NCI-H1048 (cell line): Measurements from ENCODE around the gene ISM1.
"Not testable (repeated sequence)": the region's sequence is repeated elsewhere in the genome, so short reads cannot be mapped to it uniquely, and the experiment has no call there.

Experiments
- DNase-seq: peaks from one replicate; lab custom pipeline; 2025; lab: John Stamatoyannopoulos, UW

ISM1 gene

DNA sequence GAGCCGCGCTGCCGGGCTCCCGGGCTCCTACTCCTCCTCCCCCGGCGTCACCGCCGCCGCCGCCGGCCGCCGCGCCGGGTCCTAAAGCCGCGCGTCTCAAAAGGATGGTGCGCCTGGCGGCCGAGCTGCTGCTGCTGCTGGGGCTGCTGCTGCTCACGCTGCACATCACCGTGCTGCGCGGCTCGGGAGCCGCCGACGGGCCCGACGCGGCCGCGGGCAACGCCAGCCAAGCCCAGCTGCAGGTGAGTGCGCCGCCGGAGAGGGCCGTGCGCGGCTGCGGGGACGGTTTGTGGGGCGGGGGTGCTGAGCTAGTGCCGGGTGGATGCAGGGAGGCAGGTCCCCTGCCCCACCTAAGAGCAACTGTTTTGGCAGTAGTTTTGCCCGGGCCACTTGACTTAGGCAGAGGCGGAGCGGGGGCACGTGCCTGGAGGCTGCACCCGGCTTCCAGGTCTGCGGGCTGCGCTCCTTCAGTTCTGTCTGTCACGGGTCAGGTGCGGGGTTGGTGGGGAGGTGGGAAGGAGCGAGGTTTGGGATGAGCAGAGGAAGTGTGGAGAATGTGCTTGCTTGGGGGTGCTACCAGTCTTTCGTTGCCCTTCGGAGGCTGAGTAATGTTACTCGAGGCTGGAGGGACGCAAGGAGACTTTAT, 722 bp downstream of the ISM1 start:
- DNase-seq = peak; percentile 10

DNA sequence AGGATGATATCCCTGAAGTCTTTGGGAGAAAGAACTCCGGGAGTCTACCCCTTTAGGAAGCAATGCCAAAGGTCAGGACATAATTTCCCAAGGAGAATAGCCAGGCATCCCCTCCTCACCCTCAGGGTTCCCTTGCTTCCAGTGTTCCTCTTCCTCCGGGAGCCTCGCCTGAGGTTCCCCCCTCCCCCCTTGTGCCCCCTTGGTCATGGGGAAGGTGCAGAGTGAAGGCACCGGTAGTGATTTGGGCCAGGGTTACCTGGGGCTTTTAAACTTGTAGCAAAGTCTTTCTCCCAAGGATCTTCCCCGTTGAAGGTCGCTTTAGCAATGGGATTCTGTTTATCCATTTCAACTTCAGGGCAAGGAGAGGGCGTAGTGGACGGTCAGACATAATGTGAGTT, 1.2 kb downstream of the ISM1 start:
- no peak for DNase-seq

DNA sequence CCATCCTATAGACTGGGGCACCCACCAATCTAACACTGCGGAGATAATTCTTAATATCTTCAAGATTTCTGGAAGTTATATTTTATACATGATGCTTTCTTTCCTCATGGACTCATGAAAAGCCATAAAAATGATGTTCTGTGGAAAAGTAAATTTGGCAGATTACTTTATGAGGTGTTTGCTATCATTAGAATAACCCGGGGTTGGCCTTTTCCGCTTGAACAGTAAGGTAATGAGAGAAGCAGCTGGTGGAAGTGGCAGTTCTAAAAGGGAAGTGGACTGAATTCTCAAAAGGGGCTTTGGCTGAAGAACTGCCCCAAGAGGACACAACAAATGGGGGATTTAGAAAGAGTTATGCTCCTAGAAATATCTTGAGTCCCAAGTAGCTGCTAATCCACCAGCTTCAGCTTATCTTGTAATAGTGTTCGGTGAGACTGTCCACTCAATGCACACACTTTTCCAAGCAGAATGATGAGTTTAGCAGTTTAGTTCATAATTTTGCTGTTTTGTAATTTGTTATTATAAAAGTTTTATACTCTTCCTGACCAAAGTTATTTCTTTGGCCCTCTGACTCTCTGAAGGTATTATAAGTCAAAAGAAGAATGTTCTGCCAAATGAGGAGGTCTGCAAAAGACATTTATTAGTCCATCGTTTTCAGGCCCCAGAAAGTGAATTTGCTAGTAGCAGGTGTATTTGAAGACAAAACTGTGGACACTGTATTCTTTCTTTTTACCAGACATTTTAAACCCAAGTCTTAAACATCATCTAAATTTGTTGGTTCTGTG, 2.9 kb downstream of the ISM1 start:
- no peak for DNase-seq

DNA sequence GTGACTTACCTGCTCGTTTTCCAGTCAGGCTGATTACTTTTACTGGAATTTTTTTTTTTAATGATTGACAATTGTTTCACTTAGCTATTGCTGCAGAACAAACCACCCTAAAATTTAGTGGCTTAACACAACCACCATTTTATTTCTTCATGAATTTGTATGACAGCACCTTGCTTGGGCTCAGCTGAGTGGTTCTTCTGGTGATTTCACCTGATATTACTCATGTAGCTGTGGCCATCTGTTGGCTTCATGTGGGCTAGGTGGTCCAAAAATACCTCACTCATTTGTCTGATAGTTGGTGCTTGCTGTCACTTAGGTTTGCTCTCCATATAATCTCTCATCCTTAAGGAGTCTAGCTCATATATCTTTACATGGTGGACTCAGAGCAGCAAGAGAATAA, 5.3 kb downstream of the ISM1 start:
- DNase-seq = no peak

DNA sequence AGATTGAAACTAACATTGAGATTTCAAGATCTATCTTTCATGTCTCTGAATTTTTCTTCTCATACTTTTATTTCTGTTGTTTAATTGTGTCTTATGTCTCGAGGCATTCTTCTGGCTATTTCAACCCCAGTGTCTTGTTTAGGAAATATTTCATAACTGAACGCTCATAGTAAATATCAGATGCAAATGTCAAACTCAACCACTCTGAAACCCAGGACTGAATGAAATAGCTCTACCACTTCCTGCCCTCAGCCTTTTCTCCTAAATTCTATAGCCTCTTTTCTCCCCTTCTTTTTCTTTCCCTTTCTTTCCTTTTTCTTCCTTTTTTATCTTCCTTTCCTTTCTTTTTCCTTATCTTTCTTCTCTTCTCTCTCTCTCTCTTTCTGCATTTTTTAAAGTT, 7.7 kb downstream of the ISM1 start:
- DNase-seq = no peak

DNA sequence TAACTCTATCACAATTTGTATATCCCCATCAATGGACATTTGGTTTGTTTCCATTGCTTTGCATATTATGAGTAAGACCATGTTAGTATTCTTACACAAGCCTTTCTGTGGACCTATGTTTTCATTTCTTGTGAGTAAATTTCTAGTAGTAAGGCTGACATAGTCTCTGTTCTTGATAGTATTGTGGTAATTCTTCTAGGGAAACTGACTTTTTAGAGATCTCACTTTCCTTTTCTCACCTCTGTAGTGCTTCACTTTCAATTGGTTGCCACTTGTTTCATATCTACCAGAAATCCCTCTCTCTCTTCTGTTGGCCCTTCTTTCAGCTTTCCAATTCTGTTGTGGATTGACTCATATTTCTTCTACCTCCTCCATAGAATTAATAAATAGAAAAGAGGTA, 8.5 kb downstream of the ISM1 start:
- no peak for DNase-seq

DNA sequence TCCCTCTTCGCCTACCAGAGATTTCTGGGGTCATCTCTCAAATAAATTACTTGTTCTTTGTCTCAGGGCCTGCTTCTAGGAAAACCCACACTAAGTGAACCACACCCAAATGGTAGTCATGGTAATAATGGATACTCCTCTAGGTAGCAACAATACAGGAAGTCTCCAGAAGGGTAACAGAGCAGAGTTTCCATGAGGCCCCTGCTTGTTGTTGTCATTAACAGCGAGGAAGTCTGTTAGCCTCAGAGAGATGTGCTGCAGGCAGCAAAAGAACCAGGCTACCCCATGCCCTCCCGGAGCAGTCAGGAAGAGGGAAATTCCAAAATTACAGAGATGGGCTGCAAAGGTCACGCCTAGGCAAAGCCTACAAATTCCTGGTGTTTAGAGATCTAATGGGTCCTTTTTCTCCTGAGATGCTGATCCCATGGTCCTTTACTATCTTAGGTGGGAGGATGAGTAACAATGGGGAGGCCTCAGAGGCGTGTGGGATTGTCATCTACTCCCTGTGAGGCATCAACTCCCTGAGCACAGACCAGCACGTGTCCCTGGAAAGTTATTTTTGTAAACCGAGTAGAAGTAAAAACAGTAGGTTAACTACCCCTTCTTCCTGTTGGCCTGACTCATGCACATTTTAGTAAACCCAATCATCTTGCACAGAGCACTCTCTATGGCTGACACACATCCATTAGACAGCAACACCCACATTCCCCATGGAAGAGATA, 10.1 kb downstream of the ISM1 start:
- DNase-seq = no peak

DNA sequence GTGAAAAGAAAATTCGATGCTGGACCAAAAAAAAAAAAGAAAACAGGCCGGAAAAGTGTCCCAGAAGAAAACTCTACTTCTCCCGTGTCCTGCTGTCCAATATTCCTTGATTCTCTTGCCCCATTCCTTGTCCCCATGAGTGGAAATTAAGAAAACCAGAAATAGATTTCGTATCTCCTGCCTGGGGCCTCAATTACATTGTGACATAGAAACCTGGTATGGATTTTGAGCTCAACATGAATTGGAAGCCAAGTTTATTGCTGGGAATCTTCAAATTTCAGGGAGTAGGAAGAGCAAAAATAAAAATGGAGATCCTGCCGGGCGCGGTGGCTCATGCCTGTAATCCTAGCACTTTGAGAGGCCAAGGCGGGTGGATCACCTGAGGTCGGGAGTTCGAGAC, 11.9 kb downstream of the ISM1 start:
- DNase-seq = no peak

DNA sequence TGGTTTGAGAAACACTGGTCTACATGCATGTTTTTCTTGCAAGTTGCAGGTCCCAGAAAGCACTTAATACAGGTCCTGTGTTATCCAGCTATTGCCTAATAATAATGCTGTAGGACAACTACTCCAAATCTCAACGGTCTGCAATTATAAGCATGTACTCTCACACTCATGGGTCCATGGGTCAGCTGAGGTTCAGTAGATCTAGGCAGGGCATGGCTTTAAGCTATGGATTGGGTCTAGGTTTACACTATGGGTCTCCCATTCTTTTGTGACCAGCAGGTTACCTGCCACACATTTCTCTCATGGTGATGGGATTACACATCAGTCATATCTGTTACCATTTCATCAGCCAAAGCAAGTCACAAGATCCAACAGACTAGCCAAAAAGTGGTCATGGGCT, 13.9 kb downstream of the ISM1 start:
- DNase-seq = no peak

DNA sequence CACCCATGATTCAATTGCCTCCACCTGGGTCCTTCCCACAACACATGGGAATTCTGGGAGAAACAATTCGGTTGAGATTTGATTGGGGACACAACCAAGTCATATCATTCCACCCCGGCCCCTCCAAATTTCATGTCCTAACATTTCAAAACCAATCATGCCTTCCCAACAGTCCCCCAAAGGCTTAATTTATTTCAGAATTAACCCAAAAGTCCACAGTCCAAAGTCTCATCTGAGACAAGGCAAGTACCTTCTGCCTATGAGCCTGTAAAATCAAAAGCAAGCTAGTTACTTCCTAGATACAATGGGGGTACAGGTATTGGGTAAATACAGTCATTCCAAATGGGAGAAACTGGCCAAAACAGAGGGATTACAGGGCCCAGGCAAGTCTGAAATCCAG, 15.3 kb downstream of the ISM1 start:
- not testable (repeated sequence) for DNase-seq

DNA sequence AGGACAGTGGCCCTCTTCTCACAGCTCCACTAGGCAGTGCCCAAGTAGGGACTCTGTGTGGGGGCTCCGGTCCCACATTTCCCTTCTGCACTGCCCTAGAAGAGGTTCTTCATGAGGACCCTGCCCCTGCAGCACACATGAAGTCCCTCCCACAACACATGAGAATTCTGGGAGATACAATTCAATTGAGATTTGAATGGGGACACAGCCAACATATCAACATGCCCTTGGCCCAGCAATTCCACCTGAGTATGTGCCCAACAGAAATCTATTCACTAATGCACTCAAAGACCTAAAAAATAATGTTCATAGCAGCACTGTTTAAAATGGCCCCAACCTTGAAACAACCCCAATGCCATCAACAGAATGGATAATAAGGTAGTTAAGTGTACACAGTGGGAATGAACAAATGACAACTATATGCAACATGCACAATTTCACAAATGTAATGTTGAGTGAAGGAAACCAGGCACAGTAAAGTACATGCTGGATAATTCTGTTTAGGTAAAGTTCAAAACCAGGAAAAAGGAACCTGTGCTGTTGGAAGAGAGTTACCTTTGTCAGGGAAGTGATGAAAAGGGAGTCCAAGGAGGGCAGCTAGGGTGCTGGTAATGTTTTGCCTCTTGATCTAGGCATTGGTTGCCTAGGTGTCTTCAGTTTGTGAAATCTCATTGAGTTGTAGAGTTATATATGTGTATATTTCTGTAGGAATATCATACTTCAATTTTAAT, 16.1 kb downstream of the ISM1 start:
- DNase-seq = no peak

DNA sequence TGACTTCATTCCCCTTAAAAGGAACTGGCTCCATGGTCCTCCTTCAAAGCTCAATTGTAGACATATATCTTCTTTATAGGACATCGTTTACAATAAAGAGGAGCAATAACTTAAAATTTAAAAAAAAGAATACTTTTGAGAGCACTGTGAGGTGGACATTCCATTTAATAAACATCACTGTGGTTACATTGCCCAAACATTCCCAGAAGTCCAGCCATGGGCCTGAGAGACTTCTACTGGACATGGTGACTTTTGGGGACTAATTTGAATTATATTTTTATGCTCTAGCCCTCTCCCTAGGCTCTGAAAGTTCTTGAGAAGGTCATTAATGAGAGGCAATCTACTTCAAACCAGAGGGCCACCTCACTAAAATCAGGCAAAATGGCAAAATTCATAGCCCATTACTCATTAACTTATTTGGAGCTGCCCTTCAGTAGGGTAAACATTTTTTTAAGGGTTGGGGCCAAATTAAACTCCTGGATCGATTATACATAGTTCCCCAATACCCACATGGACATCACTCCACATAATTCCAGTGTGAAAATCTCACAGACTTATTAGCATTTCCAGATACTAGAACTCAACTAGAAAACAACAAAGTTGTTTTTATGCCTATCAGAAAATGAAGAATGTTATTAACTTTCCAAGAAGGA, 17.1 kb downstream of the ISM1 start:
- no peak for DNase-seq

DNA sequence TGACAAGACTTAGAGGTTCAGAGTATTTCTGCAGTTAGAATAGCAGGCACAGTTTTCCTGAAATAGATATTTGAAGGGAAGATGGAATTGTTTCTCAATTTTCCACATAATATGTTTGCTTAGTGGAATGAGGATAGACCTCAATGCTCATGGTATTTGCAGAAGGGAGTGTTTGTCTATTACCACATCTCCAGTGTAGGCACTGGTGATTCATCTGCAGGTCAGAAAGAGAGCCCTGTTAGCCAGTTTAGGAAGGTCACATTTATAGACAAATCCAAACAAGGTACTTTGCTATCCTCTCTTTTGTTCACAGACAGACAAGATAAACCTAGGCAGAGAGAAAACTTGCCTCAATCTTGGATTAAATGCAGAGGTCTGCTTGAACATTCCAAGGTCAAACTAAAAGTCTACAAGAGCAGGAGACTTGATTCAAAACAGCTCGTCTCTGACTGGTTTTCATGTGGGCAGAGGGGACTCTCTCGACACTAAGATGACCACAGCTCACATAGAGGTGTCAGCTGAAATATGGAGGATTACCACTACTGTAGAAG, 22.8 kb downstream of the ISM1 start:
- no peak for DNase-seq

DNA sequence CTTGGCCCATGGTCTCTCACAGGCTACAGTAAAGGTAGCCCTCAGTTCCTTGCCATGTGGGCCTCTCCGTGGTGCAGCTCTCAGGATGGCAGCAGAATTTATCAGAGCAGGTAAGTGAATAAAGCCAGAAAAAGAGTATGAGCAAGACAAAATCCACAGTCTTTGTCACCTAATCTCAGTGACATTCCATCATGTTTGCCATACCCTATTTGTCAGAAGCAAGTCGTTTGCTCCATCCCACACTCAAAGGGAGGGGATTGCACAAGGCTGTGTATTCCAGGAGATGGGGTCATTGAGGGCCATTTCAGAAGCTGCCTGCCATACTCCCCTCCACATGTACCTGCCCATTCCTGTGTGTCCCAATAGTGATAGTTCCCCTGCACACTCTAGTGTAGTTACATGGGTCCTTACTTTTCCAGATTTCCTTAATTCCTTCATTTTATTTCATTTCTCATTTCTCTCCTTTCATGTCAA, 24.2 kb downstream of the ISM1 start:
- no peak for DNase-seq

DNA sequence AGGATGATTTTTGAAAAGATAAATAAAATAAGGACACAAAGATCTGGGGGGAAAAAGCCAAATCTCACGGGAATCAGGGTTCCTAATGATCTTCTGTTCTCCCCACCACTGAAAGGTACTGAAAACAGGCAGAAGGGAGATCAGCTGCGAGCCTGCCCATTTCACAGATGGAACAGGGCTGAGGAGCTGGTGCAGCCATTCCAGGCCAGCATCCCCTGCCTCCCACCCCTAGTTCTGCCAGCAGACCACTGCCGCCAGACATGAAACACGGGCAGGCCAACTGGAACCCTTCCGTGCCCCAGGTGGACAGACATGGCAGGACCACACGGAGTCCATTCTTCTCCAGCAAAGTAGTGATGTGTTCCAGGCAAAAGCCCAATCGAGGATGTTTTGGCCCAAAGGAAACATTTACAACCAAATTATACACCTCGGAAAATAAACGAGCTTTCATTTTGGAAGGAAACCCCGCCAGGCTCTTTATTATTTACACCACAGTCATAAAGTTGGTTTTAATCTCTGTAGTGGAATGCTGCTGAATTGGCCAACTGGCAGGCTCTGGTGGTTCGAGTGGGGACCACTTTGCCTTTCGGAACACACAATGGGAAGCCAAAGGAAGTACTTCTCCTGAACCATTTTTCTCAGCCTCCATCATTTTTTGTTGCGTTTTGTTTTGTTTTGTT, 28.2 kb downstream of the ISM1 start:
- DNase-seq = no peak

DNA sequence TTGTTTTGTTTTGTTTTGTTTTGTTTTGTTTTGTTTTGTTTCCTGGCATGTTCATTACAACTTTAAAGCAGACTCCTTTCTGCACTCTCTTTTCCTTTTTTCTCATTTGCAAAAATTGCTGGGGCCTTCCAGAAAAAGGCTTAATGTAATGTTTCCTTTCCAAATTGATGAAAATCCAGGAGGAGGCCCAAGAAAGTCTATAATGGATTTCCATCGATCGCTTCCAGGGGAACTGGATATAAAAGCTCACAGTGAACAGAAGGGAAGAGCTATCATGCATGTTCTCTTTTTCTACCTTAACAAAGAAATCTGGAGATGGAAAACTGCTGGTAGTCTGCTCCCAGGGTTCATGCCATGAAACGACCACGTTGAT, 28.7 kb downstream of the ISM1 start:
- no peak for DNase-seq

DNA sequence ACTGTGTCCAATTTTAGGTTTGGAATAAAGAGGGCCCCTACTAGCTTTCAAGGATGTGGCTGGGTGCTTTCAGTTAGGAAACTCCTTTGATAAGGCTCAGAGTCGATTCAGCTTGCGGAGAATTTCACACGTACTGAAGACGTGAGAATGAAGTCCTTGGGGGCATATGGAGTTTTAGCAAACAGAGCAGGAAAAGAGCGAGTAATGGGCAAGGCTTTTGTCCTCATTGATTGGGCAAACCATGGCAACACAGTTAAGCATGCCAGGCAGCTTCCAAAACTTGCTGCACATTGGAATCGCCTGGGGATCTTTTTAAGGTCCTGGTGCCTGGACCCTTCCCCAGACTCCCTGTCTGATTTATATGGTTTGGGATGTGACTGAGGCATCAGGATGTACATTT, 29.2 kb downstream of the ISM1 start:
- no peak for DNase-seq

DNA sequence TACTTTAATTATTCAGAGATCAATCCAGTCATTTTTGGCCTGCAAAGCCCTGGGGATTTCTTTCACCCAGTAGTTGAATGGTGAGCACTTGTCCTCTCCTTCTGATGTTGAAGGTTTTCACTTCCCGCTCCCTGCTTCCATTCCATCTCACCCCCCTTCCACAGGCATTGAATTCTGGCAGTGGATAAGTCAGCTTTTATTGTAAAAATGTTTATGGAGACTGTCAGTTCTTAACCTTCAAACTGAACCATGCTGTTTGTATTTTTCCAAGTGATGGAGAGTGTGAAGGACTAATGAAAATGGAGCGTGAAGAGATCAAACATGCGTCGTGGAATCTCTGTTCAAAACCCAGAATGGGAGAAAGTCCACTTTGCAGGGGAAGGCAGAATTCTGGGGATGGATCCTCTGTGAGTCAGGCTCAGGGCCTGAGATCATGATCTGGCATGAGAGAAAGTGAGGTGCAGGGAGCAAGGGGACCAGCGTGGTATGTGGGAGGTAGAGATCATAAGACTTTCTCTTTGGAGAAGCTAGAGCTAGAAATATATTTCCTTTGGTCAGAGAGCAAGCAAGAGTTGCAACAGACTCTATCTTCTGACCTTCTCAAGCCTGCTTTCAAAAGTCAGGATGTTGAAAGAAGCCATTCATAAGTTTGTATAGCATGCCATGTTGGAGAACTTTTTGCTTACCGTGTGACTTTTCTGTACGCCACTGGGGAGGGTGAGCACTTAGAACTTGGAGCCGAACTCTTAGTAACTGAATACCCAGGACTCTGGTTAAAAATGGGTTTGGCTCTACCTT, 30.2 kb downstream of the ISM1 start:
- DNase-seq = no peak

DNA sequence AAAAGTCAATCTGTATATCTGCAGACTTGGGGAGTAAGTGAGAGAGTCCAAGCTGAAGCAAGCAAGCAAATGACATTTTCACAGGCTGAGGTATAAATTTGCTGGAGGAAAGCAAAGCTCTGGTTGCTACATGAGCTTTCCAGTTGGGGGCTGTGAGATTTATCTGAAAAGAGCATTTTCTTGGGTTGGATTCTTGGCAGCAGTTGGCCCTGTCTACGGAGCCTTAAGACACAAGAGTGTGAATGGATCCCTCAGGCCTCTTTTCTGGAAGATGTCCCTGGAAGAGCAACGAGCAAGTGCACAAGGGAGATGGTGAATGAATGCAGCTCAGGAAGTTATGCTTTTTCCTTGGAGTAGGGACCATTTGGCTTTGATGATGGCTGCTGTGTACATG, 30.8 kb downstream of the ISM1 start:
- DNase-seq = no peak

DNA sequence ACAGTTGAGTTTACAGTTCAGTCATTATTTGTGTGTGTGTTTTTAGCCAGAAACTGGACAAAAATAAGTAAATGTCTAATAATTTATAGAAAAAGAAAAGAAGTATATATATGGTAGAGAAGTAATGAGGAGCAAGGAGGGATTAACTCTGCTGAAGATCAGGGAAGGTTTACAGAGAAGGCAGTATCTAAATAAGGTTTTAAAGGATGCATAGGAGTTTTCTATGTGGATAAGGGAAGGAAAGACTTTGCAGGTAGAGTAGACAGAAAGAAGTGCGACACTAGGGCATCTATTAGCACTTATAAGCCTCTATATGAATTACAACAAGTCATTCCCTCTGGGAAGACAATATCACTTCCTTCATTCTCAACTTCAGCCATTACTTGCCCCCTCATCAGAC, 34.3 kb downstream of the ISM1 start:
- no peak for DNase-seq
